ENCODE results near the gene OR13D1.

DNA sequence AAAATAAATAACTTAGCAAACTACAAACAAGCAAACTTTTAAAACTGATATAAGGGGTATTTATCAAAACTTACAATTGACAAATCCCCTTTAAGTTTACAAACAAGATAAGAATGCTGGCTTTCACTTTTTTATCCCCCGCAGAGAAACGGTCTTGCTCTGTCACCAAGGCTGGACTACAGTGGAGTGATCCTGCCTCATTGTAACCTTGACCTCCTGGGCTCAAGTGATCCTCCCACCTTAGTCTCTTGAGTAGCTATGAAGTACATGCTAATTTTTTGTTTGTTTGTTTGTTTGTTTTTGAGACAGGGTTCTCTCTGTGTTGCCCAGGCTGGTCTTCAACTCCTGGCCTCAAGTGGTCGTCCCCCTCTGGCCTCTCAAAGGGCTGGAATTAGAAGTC is 44.1 kb downstream of the OR13D1 start:
- no peak for TF ChIP-seq CTCF (IDR thresholded peaks at IDR 0.05)
- no peak for TF ChIP-seq EZH2phosphoT487 (IDR thresholded peaks at IDR 0.05)

Measured in neural progenitor cell (in vitro differentiated cells).